LNCAP (cell line): Measurements from ENCODE around the gene DGAT2.

Experiments used
- CTCF ChIP-seq: fragments of 450-650 bp; IDR thresholded peaks from 2 replicates; pipeline ENCODE4 v1.5.1; 2017; ENCODE audit warnings: mild to moderate bottlenecking

Gene DGAT2

GRCh38 chr11:75810637-75811390, 42.2 kb downstream of the DGAT2 start:
- no peak for TF ChIP-seq CTCF

- TF ChIP-seq CTCF: no peak
Measured at GRCh38 chr11:75811485-75811884, 42.9 kb downstream of the DGAT2 start.

- TF ChIP-seq CTCF: no peak
Measured at GRCh38 chr11:75812542-75813040, 44.0 kb downstream of the DGAT2 start.

GRCh38 chr11:75813124-75813523, 44.5 kb downstream of the DGAT2 start:
- no peak for TF ChIP-seq CTCF

GRCh38 chr11:75813622-75814039, 45.1 kb downstream of the DGAT2 start:
- TF ChIP-seq CTCF: no peak

- no peak for TF ChIP-seq CTCF
Measured at GRCh38 chr11:75814363-75814676, 45.7 kb downstream of the DGAT2 start.

GRCh38 chr11:75814677-75815344, 46.2 kb downstream of the DGAT2 start, which contains the start of gene UVRAG:
TSS of gene UVRAG (plus strand) at chr11:75815210. CDS start at chr11:75815408, 198 bp downstream.
- TF ChIP-seq CTCF: no peak
